ENCODE data around the gene TBRG4.

TBRG4 gene

DNA sequence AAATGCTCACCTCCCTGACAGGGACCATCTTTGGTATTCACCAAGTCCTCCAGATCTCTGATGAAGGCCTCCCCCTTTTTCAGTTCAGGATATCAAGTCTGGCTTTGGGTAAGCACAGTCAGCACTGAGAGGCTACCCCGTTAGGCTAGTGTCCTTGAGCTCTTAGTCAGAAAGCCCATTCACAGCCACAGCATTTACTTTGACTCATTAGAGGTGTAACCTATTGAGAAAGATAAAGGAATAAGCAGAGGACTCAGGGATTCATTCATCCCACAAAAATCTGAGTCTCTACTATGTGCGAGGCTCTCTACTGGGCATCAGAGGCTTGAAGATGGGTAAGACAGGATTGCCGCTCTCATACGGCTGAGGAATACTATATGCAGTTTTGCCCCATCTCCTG lies 32.1 kb upstream of the TBRG4 start:
- no peak for DNase-seq (ENCODE audit: low read depth in 2 of 2)

- no peak for DNase-seq (ENCODE audit: low read depth in 2 of 2)
Observed at GRCh38 chr7:45140827-45141226, 29.3 kb upstream of the TBRG4 start.

- DNase-seq (ENCODE audit: low read depth in 2 of 2): no peak
Observed at GRCh38 chr7:45138433-45139267, 27.2 kb upstream of the TBRG4 start.

DNA sequence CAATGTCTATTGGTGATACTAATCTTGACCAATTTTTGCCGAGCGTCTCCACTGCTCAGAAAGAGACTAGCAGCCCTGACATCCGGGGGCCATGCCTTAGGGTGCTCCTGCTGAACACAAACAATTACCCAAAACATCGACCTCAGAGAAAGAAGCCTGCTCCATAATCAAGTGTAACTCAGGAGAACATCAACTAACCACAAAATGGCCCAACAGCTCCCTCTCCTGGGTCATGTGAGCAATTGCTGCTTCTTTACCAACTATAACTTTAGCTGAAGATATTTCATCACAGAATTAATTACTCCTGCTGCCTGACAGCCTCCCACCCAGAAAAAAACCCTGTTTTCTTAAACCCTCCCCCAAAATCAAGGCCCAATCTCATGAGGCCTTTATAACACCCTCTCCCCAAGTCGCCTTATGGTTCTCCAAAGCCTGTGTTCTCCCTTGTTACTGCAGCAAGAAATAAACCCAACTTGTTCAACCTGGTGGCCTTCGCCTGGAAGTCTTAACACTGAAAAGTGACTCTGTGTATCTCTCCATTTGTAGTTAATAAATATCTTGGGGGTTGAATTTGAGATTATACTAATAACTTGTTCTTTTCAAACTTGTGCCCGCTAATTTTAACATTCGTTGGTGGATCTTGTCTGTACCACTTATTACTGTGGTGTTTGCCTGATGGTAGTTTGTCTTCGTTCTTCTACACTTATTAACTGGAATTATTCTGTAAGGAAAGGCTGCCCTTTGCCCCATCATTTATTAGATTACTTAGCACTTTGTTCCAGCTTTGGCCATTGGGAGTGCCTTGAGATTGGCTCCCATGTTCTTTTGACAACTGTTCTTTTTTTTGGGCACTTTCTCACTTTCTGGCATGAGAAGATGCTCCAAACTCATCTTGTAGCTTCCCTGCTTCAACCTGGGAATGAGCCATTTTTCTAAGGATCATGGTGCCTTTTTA lies 24.9 kb upstream of the TBRG4 start:
- peak; percentile 35 to 55 for DNase-seq (ENCODE audit: low read depth in 2 of 2)

DNA sequence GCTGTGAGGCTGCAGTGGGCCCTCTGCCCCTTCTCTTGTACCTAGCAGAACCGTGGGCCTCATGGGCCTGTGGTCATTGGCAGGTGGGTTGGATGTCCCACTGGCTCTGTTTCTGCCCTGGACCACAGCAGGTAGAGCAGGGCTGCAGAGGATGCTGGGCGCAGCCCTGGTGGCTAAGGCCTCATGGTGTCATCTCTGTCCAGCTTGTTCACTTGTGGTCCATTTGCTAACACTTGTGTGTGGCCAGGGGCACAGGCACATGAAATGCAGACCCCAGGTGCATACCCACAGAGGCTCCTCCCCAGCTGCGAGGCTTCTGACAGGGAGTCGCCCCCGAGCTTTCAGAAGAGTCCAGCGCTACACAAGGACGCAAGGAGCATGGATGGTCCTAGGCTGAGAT lies 22.4 kb upstream of the TBRG4 start:
- no peak for DNase-seq (ENCODE audit: low read depth in 2 of 2)

DNA sequence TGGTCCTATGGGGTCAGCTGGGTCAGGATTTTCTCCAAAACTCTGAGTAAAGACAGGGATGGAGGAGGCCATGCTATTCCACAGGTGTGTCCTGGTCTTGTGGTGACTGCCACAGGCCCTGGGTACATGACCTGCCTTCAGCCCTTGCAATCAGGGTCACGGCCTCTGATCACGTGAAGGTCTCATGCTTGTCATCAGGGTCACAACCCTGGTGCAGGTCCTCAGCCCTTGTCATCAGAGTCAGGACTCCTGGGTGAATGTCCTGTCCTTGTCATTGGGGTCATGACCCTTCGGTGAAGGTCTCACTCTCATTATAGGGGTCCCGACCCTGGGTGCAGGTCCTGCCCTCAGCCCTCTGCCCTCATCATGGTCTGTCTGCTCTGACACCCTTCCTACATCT lies 21.9 kb upstream of the TBRG4 start:
- DNase-seq (ENCODE audit: low read depth in 2 of 2): no peak

DNA sequence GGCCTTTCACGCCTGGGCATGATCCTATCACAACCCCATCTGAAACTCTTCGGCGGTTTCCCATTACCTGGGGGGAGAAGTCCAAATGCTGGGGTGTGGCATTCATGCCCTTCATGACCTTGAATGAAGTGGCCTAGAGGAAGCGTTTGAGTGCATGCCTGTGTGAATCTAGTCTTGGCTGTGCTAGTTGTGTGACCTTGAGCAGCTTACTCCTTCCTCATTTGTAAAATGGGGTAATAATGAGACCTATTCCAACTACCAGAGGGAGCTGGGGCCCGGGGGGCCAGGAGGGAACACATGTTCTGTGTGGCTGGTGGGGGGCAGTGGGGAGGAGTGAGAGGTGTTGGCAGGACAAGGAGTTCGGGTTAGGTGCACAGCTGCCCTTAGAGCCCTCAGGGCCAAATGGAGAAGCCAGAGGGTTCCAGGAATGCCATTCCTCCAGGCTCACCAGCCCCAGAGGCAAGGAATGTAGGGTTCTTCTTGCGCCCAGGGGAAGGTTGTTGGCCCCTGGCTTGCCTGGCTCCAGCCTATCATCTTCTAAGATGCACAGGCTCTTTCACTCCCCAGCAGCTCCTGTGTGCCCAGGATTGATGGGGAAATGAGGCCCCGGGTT lies 21.3 kb upstream of the TBRG4 start:
- DNase-seq (ENCODE audit: low read depth in 2 of 2): no peak

DNA sequence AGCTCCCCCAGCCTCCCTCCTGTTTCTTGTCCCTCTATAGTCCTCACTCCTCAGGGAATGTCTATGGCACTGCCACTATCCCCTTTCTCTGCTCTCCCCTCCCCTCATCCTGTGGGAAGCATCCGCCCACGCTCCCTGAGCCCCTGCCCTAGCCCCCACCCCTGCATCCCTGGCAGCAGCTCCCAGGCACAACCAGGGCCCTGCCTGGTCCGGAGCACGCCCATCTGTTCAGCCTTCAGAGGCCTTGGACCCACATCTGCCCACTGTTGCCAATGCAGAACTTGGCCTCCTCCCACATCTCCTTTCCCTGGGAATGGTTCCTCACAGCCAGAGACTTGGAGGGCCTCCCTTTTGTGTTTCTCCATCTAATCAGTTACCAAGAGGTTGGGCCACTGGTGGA lies 20.4 kb upstream of the TBRG4 start:
- DNase-seq (ENCODE audit: low read depth in 2 of 2): no peak

GRCh38 chr7:45130910-45131309 lies 19.4 kb upstream of the TBRG4 start:
- DNase-seq (ENCODE audit: low read depth in 2 of 2): no peak

- DNase-seq (ENCODE audit: low read depth in 2 of 2): no peak
Observed at GRCh38 chr7:45129906-45130305, 18.4 kb upstream of the TBRG4 start.

- DNase-seq (ENCODE audit: low read depth in 2 of 2): no peak
Observed at GRCh38 chr7:45129181-45129800, 17.8 kb upstream of the TBRG4 start.

DNA sequence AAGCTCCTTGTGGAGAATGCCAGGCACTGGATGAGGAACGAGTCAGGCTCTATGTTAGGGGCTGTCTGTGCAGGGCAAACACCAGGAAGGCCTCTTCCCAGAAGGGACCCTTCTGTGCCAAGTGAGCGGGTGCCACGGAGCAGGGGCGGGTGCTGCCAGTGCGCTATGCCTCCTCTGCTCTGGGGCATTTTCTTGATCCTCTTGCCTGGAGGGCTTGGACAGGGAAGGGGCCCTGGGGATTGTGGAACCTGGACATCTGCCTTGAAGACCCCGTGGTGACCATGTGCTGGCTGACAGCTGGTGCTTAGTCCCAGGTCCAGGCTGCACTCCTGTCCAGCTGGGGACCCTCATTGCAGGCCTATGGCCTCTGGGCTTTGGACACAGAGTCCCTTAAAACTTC lies 15.4 kb upstream of the TBRG4 start:
- no peak for DNase-seq (ENCODE audit: low read depth in 2 of 2)

GRCh38 chr7:45126201-45126600 lies 14.7 kb upstream of the TBRG4 start:
- no peak for DNase-seq (ENCODE audit: low read depth in 2 of 2)

GRCh38 chr7:45125193-45125904 lies 13.9 kb upstream of the TBRG4 start:
- no peak for DNase-seq (ENCODE audit: low read depth in 2 of 2)

DNA sequence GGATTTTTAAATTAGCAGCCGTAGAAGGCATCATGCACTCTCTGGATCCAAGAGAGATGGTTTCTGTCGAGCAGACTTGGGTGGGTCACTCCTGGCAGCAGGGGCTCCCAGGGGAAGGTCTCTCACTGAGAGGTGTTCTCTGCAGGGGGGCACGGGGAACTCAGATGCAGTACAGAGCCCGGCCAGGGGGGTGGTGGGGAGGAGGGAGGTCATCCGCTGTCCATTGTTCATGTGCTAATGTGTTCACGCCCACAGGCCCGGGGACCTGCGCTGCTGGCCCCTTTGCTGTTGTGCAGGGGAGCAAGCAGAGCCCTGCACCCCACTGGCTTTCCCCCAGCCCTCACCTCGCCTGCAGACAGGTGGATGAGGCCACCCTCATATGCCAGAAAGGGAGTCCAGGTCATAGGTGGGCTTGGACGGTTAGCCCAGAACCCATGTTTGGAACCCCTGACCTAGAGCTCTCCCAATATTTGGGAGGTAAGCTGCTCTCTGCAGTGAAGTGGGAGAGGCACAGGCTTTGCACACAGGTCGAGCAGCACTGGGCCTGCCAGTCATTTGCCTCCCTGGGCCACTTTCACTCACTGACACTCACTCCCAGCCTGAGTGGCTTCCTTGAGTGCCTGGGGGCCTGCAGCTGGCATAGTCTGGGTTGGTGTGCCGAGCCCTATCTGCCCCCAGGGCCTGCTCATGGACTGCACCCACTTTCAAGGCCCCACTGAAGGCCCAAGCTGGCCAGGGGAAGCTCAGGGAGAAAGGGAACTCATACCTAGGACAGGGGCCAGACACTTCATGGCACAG lies 12.6 kb upstream of the TBRG4 start:
- no peak for DNase-seq (ENCODE audit: low read depth in 2 of 2)

- DNase-seq (ENCODE audit: low read depth in 2 of 2): no peak
Observed at GRCh38 chr7:45122975-45123860, 11.7 kb upstream of the TBRG4 start.

DNA sequence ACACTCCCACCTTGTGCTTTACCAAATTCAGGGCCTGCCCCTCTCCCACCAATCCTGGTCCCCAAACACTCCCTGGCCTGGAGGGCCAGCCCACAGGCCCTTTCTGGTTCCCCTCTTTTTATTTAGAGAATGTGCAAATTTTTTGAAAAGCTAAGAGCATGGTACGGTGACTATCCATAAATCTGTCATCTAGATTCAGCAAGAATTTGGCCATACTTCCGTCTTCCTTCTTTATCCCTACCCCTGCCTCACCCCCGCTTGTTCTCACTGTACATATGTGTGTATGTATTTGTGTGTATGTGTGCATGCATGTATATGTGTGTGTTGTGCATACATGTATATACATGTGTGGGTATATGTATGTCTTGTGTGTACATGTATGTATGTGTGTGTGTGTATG lies 8.1 kb upstream of the TBRG4 start:
- no peak for DNase-seq (ENCODE audit: low read depth in 2 of 2)

- no peak for DNase-seq (ENCODE audit: low read depth in 2 of 2)
Observed at GRCh38 chr7:45118889-45119331, 7.4 kb upstream of the TBRG4 start.

GRCh38 chr7:45118292-45118691 lies 6.8 kb upstream of the TBRG4 start:
- no peak for DNase-seq (ENCODE audit: low read depth in 2 of 2)
